Stimulated activated CD4-positive, alpha-beta T cell treated with anti-CD3 and anti-CD28 coated beads, Interleukin-1b, Interleukin-23, amount 100 ng/mL, for 1 hour (primary cell): ENCODE data around the gene TRIML1.

Source experiments
- DNase-seq, 2 donors: peaks; one replicate each; pipeline ENCODE4 v3.0.0-alpha.2; 2020; ENCODE audit warnings: low read depth in 2 of 2

TRIML1 gene

GRCh38 chr4:188139141-188139540, at the start of gene TRIML1:
Gene TRIML1 (plus strand): TSS chr4:188139441. CDS start chr4:188139559, 118 bp downstream.
- DNase-seq = no peak

- DNase-seq = no peak
These were observed 46.4 kb upstream of the TRIML1 start for GRCh38 chr4:188092824-188093223.

- no peak for DNase-seq
These were observed 32.8 kb upstream of the TRIML1 start for GRCh38 chr4:188106454-188106853.

GRCh38 chr4:188107931-188108843, 31.1 kb upstream of the TRIML1 start:
- no peak for DNase-seq

GRCh38 chr4:188109157-188109755, 30.0 kb upstream of the TRIML1 start, which contains the start of gene TRIML2:
Gene TRIML2 (minus strand): TSS chr4:188109603. CDS start chr4:188105368, 4,235 bp downstream.
- no peak for DNase-seq

- no peak for DNase-seq
These were observed 29.2 kb upstream of the TRIML1 start for GRCh38 chr4:188110036-188110435.

- DNase-seq = no peak
These were observed 28.3 kb upstream of the TRIML1 start for GRCh38 chr4:188110741-188111471.

- DNase-seq = no peak
These were observed 27.3 kb upstream of the TRIML1 start for GRCh38 chr4:188111955-188112354.

- no peak for DNase-seq
These were observed 26.1 kb upstream of the TRIML1 start for GRCh38 chr4:188113156-188113555.

GRCh38 chr4:188117631-188118324, 21.5 kb upstream of the TRIML1 start:
- DNase-seq = no peak

- no peak for DNase-seq
These were observed 17.7 kb upstream of the TRIML1 start for GRCh38 chr4:188121530-188121929.

- DNase-seq = no peak
These were observed 11.9 kb upstream of the TRIML1 start for GRCh38 chr4:188127214-188127874.

- no peak for DNase-seq
These were observed 8.9 kb upstream of the TRIML1 start for GRCh38 chr4:188130355-188130754.

GRCh38 chr4:188132232-188132631, 7.0 kb upstream of the TRIML1 start:
- no peak for DNase-seq

GRCh38 chr4:188138227-188138626, 1.0 kb upstream of the TRIML1 start:
- DNase-seq = no peak

- DNase-seq = no peak
These were observed 430 bp downstream of the TRIML1 start for GRCh38 chr4:188139671-188140070.

- DNase-seq = no peak
These were observed 4.5 kb downstream of the TRIML1 start for GRCh38 chr4:188143731-188144130.

GRCh38 chr4:188145601-188146000, 6.4 kb downstream of the TRIML1 start:
- DNase-seq = no peak

- DNase-seq = no peak
These were observed 7.4 kb downstream of the TRIML1 start for GRCh38 chr4:188146618-188147017.

- DNase-seq = no peak
These were observed 7.9 kb downstream of the TRIML1 start for GRCh38 chr4:188147176-188147575.

- no peak for DNase-seq
These were observed 8.5 kb downstream of the TRIML1 start for GRCh38 chr4:188147776-188148175.
